Measurements from ENCODE around the gene PTPRG.

Gene PTPRG

DNA sequence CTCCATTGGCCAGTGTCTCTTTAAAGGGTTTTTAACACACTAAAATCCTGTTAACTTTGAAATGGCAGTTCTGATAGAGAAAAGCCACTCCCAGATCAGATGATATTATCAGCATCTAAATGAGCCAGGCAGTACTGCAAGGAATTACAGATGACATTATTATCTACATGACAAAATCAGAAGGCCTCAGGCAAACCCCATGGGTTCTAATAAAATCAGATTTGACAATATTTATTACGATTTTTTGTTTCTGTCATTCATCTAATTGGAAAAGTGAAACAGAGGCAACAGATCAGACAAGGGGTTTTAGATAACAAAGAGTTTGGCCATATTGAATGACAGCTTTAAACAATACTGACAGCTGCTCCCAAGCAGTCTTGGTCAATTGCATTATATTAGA lies 699.3 kb downstream of the PTPRG start:
- no peak overlapping the region for H3K9ac ChIP-seq (ENCODE audit: low read length)
- H3K27ac ChIP-seq (ENCODE audit: low read depth, low read length) = no peak overlapping the region
- H3K9me3 ChIP-seq (ENCODE audit: control insufficient read depth, insufficient read depth, low read depth, low read length) = no peaks in the 10 kb centered on the region
- no peak overlapping the region for H3K4me3 ChIP-seq (ENCODE audit: low read depth, low read length)
- peaks cover 29% of the 10 kb centered on the region for H3K36me3 ChIP-seq (ENCODE audit: control insufficient read depth, insufficient read depth, low read length)
- H3K27me3 ChIP-seq (ENCODE audit: control insufficient read depth, insufficient read depth, low read length) = no peaks in the 10 kb centered on the region
- H3K4me1 ChIP-seq (ENCODE audit: control insufficient read depth, insufficient read depth, low read length) = peaks cover 12% of the 10 kb centered on the region; the same call in 1 of the 2 replicates

DNA sequence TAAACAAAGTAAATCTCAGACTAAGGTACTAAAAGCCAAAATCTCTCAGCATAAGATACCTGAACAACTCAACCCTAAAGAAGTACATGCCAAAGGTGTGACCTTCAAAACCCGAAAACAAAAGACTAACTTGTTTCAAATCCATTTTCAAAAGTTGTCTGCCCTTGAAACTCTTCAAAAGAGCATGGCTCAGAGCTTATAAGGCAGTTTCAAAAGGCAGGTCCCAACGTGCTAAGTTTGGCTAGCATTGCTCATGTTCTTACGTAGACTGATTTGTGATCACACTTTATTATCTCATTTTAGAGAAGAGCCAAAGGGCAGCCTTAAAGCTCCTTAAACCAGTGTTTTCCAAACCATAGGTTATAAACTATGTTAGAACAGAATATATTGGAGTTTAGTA lies 699.8 kb downstream of the PTPRG start:
- Histone ChIP-seq H3K4me1 (ENCODE audit: control insufficient read depth, insufficient read depth, low read length) (peaks cover 12% of the 10 kb centered on the region; the same call in 1 of the 2 replicates), H3K9ac (ENCODE audit: low read length) (no peak overlapping the region), H3K36me3 (ENCODE audit: control insufficient read depth, insufficient read depth, low read length) (peaks cover 34% of the 10 kb centered on the region)

DNA sequence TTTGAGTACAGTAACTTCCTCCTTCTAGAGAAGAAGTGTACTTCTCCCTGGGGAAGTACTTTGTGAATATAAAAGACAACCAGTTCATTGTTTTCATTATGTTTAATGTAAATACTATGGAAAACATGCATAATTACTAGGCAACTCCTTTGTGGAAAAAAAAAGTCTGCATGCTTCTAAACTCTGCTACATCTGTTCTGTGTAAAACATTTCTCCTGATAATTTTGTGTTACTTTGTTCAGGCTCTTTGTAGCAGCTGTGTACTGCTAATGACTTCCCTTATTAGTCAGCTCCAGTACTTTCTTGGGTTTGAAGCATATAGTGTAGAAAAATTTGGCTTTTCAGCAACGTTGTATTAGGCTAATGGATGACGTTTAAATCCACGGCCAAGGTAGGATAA lies 700.4 kb downstream of the PTPRG start:
- H3K4me3 ChIP-seq (ENCODE audit: low read depth, low read length) = no peak overlapping the region
- no peak overlapping the region for H3K27ac ChIP-seq (ENCODE audit: low read depth, low read length)

More for the DNA sequence above, 699.8 kb downstream of the PTPRG start:
- H3K27me3 ChIP-seq (ENCODE audit: control insufficient read depth, insufficient read depth, low read length) = no peaks in the 10 kb centered on the region
- no peak overlapping the region for H3K4me3 ChIP-seq (ENCODE audit: low read depth, low read length)
- H3K27ac ChIP-seq (ENCODE audit: low read depth, low read length) = peak overlapping the region; percentile 23; the same call in 1 of the 2 replicates
- no peaks in the 10 kb centered on the region for H3K9me3 ChIP-seq (ENCODE audit: control insufficient read depth, insufficient read depth, low read depth, low read length)

DNA sequence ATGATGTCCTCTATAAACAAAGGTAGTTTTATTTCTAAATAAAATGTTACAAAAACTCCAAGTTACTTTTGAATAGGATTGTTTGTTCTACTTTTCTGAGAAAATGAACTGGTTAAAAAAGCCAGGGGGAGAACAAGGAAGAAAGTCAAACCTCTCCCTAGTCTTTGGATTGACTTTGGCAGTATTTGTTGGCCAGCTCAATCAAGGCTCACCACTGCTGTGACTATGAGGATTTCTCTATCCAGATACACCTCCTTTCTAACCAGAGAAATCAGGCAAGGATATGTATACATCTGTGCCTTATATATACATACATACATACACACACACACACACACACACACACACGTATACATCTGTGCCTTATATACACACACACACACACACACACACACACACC lies 704.2 kb downstream of the PTPRG start:
- peaks cover 72% of the 10 kb centered on the region for H3K36me3 ChIP-seq (ENCODE audit: control insufficient read depth, insufficient read depth, low read length)
- no peak overlapping the region for H3K4me3 ChIP-seq (ENCODE audit: low read depth, low read length)
- no peaks in the 10 kb centered on the region for H3K27me3 ChIP-seq (ENCODE audit: control insufficient read depth, insufficient read depth, low read length)
- no peak overlapping the region for H3K9ac ChIP-seq (ENCODE audit: low read length)
- H3K9me3 ChIP-seq (ENCODE audit: control insufficient read depth, insufficient read depth, low read depth, low read length) = no peaks in the 10 kb centered on the region
- peaks cover 8% of the 10 kb centered on the region; the same call in 1 of the 2 replicates for H3K4me1 ChIP-seq (ENCODE audit: control insufficient read depth, insufficient read depth, low read length)
- H3K27ac ChIP-seq (ENCODE audit: low read depth, low read length) = no peak overlapping the region

More for the DNA sequence above, 700.4 kb downstream of the PTPRG start:
- Histone ChIP-seq H3K4me1 (ENCODE audit: control insufficient read depth, insufficient read depth, low read length) (peaks cover 12% of the 10 kb centered on the region; the same call in 1 of the 2 replicates), H3K27me3 (ENCODE audit: control insufficient read depth, insufficient read depth, low read length) (no peaks in the 10 kb centered on the region), H3K36me3 (ENCODE audit: control insufficient read depth, insufficient read depth, low read length) (peaks cover 36% of the 10 kb centered on the region), H3K9me3 (ENCODE audit: control insufficient read depth, insufficient read depth, low read depth, low read length) (no peaks in the 10 kb centered on the region), H3K9ac (ENCODE audit: low read length) (no peak overlapping the region)

DNA sequence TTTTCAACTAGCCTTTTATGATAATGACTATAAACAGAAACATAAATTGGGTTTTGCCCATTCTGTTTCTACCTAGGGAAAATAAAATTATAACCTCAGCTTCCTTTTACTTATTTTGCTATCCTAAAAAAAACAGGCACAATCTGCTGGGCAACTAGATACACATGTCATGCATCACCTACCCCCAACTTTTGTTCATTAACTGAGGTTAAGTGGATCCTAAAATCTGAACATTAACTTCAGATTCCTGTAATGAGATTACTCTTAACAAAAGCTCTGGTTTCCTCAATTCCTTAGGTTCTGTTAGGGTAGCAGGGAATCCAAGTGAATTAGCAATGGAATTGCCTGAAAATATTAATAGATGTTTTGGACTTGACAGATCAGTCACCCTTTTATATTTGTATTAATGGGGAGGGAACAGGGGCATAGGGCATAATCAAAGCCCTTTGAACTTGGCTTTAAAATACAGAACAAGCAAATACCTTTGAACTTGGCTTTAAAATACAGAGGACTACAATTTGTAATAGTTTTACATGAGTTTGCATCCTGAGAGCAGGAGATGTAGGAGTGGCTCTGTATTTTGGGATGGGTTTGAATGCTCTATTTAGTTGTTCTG lies 705.4 kb downstream of the PTPRG start:
- Histone ChIP-seq H3K36me3 (ENCODE audit: control insufficient read depth, insufficient read depth, low read length) (peaks cover 82% of the 10 kb centered on the region), H3K9me3 (ENCODE audit: control insufficient read depth, insufficient read depth, low read depth, low read length) (no peaks in the 10 kb centered on the region), H3K4me1 (ENCODE audit: control insufficient read depth, insufficient read depth, low read length) (no peaks in the 10 kb centered on the region), H3K4me3 (ENCODE audit: low read depth, low read length) (no peak overlapping the region), H3K9ac (ENCODE audit: low read length) (no peak overlapping the region), H3K27ac (ENCODE audit: low read depth, low read length) (no peak overlapping the region), H3K27me3 (ENCODE audit: control insufficient read depth, insufficient read depth, low read length) (no peaks in the 10 kb centered on the region)

DNA sequence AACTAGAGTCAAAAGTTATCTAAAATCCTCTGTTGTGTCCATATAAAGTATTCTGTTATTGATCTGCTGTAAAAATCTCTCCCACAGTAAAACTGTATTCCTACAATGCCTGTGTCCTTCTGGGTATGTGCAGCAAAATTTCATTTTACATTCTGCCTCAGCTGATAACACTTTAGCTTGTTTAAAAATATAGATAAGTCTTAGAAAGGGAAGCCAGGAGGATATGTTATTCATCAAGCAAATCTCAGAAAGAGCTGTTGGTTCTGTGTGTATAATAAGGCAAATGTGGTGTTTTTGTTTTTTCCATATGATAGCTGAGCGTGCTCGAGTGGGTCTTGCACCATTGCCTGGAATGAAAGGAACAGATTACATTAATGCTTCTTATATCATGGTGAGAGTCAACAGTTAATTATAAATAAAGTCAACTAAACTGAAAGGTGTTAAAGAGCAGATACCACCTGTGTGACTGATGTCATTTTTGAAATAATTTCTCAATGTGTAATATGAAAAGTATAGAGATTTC lies 715.3 kb downstream of the PTPRG start:
- Histone ChIP-seq H3K4me3 (ENCODE audit: low read depth, low read length) (no peak overlapping the region), H3K9ac (ENCODE audit: low read length) (no peak overlapping the region), H3K36me3 (ENCODE audit: control insufficient read depth, insufficient read depth, low read length) (peaks cover 81% of the 10 kb centered on the region), H3K9me3 (ENCODE audit: control insufficient read depth, insufficient read depth, low read depth, low read length) (no peaks in the 10 kb centered on the region), H3K27ac (ENCODE audit: low read depth, low read length) (no peak overlapping the region), H3K4me1 (ENCODE audit: control insufficient read depth, insufficient read depth, low read length) (no peaks in the 10 kb centered on the region), H3K27me3 (ENCODE audit: control insufficient read depth, insufficient read depth, low read length) (no peaks in the 10 kb centered on the region)

DNA sequence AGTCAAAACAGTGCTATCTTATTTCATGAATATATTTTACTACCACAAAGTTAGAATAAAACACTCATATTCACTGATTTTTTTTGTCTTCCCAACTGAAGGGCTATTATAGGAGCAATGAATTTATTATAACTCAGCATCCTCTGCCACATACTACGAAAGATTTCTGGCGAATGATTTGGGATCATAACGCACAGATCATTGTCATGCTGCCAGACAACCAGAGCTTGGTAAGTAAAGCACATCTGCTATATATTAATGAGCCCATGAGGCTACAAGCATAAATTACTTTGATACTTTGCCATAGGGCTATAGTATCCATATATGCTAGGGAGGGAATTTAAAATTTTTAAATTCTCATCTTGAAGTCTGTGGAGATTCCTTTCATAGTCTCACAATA lies 716.1 kb downstream of the PTPRG start:
- Histone ChIP-seq H3K36me3 (ENCODE audit: control insufficient read depth, insufficient read depth, low read length) (peaks cover 80% of the 10 kb centered on the region), H3K9me3 (ENCODE audit: control insufficient read depth, insufficient read depth, low read depth, low read length) (no peaks in the 10 kb centered on the region), H3K4me1 (ENCODE audit: control insufficient read depth, insufficient read depth, low read length) (no peaks in the 10 kb centered on the region), H3K9ac (ENCODE audit: low read length) (no peak overlapping the region), H3K27ac (ENCODE audit: low read depth, low read length) (no peak overlapping the region), H3K27me3 (ENCODE audit: control insufficient read depth, insufficient read depth, low read length) (no peaks in the 10 kb centered on the region), H3K4me3 (ENCODE audit: low read depth, low read length) (no peak overlapping the region)

DNA sequence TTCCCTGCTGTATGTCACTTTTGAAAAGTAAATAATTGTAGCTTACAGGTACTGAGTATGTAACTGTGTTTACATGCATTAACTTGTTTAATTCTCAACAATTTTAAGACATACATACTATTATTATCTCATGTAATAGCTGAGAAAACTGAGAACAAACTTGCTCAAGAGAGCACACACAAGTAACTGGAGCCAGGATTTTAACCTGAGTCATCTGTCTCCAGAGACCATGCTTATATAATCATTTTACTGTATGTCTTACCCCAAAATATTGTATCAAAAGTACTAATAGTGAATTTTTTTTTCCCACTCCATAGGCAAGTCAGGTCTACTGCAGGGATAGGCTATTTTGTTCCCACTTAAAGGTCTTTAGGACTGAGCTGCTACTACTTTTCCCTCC lies 716.6 kb downstream of the PTPRG start:
- Histone ChIP-seq H3K4me3 (ENCODE audit: low read depth, low read length) (no peak overlapping the region), H3K9me3 (ENCODE audit: control insufficient read depth, insufficient read depth, low read depth, low read length) (no peaks in the 10 kb centered on the region), H3K36me3 (ENCODE audit: control insufficient read depth, insufficient read depth, low read length) (peaks cover 80% of the 10 kb centered on the region), H3K9ac (ENCODE audit: low read length) (no peak overlapping the region), H3K27me3 (ENCODE audit: control insufficient read depth, insufficient read depth, low read length) (no peaks in the 10 kb centered on the region), H3K27ac (ENCODE audit: low read depth, low read length) (no peak overlapping the region), H3K4me1 (ENCODE audit: control insufficient read depth, insufficient read depth, low read length) (no peaks in the 10 kb centered on the region)

DNA sequence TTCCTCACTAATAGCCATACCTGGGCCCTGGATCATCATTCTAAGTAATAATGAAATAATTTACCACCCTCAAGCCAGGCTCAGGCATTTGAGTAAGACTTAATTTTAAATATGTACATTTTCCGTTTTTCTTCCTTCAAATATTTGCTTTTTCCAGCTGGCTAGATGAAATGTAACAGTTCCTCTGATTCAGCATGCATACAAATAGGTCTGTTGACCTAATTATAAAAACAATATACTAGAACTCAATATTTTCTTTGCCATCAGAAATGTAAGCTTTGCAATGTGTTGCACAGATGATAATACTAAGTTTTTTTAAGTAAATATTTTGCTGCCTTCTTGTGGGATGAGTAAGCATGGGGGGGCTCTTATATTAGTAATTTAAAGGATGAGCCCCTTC lies 720.4 kb downstream of the PTPRG start:
- peaks cover 55% of the 10 kb centered on the region for H3K36me3 ChIP-seq (ENCODE audit: control insufficient read depth, insufficient read depth, low read length)
- no peak overlapping the region for H3K4me3 ChIP-seq (ENCODE audit: low read depth, low read length)
- no peak overlapping the region for H3K9ac ChIP-seq (ENCODE audit: low read length)
- H3K9me3 ChIP-seq (ENCODE audit: control insufficient read depth, insufficient read depth, low read depth, low read length) = no peaks in the 10 kb centered on the region
- no peaks in the 10 kb centered on the region for H3K27me3 ChIP-seq (ENCODE audit: control insufficient read depth, insufficient read depth, low read length)
- no peak overlapping the region for H3K27ac ChIP-seq (ENCODE audit: low read depth, low read length)
- H3K4me1 ChIP-seq (ENCODE audit: control insufficient read depth, insufficient read depth, low read length) = peaks cover 3% of the 10 kb centered on the region; the same call in 1 of the 2 replicates

DNA sequence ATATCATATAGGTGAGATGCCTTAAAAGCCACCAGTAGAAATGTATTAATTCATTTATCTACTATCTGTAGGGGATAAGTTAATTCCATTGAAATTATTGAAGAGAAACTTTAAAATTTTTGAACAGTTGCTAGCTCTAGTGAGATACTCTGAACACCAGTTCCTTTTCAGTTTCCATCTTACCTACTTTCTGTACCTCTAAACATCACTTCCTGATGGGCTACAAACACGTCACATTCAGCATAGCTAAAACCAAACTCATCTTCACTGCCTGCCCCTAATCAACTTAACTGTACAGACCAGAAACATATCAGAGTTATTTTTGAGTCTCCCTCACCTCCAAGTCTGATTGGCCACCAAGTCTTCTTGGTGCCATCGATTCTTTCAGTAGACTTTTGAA lies 723.1 kb downstream of the PTPRG start:
- H3K27ac ChIP-seq (ENCODE audit: low read depth, low read length) = no peak overlapping the region
- no peak overlapping the region for H3K9ac ChIP-seq (ENCODE audit: low read length)
- no peaks in the 10 kb centered on the region for H3K9me3 ChIP-seq (ENCODE audit: control insufficient read depth, insufficient read depth, low read depth, low read length)
- H3K36me3 ChIP-seq (ENCODE audit: control insufficient read depth, insufficient read depth, low read length) = peaks cover 36% of the 10 kb centered on the region
- H3K27me3 ChIP-seq (ENCODE audit: control insufficient read depth, insufficient read depth, low read length) = no peaks in the 10 kb centered on the region
- no peak overlapping the region for H3K4me3 ChIP-seq (ENCODE audit: low read depth, low read length)
- H3K4me1 ChIP-seq (ENCODE audit: control insufficient read depth, insufficient read depth, low read length) = peaks cover 5% of the 10 kb centered on the region; the same call in 1 of the 2 replicates

DNA sequence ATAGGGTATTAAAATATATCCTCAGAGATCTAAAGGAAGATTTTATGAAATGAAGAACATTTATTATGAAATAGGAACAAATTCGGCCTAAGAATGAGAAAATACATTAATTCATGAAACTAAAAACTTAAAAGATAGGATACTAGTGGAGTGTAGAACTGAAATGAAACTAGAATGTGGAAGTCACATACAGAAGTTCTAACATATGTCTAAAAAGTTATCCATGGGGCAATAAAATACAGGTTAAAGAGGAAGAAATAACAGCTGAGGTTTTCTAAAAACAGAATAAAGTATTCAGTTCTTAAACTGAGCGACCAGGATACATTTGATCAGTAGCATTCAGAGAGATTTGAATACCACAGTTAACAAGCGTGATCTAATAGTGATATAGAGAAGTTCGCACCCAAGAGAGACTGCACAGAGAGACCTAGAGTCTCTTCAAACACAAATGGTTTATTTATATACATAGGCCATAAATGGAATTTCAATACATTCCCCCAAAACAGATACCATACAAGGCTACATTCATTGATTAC lies 726.1 kb downstream of the PTPRG start:
- no peaks in the 10 kb centered on the region for H3K9me3 ChIP-seq (ENCODE audit: control insufficient read depth, insufficient read depth, low read depth, low read length)
- H3K4me3 ChIP-seq (ENCODE audit: low read depth, low read length) = no peak overlapping the region
- H3K36me3 ChIP-seq (ENCODE audit: control insufficient read depth, insufficient read depth, low read length) = peaks cover 28% of the 10 kb centered on the region
- no peak overlapping the region for H3K27ac ChIP-seq (ENCODE audit: low read depth, low read length)
- H3K9ac ChIP-seq (ENCODE audit: low read length) = no peak overlapping the region
- peaks cover 5% of the 10 kb centered on the region; the same call in 1 of the 2 replicates for H3K4me1 ChIP-seq (ENCODE audit: control insufficient read depth, insufficient read depth, low read length)
- H3K27me3 ChIP-seq (ENCODE audit: control insufficient read depth, insufficient read depth, low read length) = no peaks in the 10 kb centered on the region

Data from HUES6 (cell line).